ENCODE results near the gene NTPCR. TPM values are rescaled to one million over a fixed set of nuclear protein-coding genes. Genes with fewer than 3 reads are reported as not detected.

The NTPCR gene
- total RNA-seq, 1 donor from 2014 or later, result 31.0 TPM

DNA sequence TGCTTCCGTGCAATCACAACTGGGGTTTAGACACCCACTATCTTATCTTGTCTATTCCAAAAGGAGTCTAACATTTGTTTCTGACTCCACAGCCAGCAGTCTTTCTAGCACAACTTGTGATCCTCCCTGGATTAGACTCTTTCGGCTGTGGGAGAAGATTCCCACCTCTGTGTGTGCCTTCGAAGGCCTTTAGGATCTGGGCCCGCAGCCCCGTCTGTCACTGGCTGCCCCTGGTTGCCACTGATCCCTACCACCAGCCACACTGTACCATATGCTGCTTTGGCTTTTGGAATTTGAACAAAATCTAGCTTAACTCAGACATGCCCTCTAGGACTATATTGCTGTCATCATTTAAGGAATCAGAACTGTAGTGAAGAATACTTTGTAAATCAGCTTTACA lies 18.0 kb downstream of the NTPCR start:
- H3K4me3 ChIP-seq (ENCODE audit: low read depth, low read length), result no peak overlapping the region
- TF ChIP-seq, protein P1, sequence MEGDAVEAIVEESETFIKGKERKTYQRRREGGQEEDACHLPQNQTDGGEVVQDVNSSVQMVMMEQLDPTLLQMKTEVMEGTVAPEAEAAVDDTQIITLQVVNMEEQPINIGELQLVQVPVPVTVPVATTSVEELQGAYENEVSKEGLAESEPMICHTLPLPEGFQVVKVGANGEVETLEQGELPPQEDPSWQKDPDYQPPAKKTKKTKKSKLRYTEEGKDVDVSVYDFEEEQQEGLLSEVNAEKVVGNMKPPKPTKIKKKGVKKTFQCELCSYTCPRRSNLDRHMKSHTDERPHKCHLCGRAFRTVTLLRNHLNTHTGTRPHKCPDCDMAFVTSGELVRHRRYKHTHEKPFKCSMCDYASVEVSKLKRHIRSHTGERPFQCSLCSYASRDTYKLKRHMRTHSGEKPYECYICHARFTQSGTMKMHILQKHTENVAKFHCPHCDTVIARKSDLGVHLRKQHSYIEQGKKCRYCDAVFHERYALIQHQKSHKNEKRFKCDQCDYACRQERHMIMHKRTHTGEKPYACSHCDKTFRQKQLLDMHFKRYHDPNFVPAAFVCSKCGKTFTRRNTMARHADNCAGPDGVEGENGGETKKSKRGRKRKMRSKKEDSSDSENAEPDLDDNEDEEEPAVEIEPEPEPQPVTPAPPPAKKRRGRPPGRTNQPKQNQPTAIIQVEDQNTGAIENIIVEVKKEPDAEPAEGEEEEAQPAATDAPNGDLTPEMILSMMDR (conservative IDR thresholded peaks at IDR 0.05; ENCODE audit: low read depth, low read length), result no peak
- DNase-seq (ENCODE audit: low read depth), result no peak

DNA sequence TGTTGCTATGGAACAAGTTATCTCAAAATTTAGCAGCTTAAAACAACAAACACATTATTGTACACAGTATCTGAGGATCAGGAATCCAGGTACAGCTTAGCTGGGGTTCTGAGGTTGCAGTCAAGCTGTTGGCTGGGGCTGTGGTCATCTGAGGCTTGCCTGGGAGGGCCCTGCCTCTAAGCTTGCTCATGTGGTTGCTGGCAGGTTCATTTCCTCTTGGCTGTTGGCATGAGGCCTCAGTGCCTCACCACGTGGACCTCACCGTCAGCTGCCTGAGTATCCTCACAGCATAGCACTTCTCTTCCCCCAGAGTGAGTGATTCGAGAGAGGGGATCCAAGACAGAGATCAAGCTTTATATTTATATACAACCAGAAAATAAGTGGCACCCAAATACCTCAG lies 18.6 kb downstream of the NTPCR start:
- H3K4me3 ChIP-seq (ENCODE audit: low read depth, low read length), result no peak overlapping the region
- TF ChIP-seq, protein P1 (conservative IDR thresholded peaks at IDR 0.05; ENCODE audit: low read depth, low read length), result no peak
- DNase-seq (ENCODE audit: low read depth), result no peak

DNA sequence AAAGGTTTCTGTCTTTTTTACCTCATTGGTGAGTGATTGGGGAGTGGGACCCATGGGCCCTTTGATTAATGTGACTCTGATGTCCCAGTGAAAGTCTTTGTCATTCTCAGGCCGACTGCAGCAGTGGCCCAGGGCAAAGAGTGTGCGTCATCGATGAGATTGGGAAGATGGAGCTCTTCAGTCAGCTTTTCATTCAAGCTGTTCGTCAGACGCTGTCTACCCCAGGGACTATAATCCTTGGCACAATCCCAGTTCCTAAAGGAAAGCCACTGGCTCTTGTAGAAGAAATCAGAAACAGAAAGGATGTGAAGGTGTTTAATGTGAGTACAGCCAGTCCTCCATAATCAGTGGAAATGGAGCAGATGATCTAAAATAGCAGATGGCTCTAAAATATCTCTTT lies 19.4 kb downstream of the NTPCR start:
- DNase-seq (ENCODE audit: low read depth), result no peak
- TF ChIP-seq, protein P1 (conservative IDR thresholded peaks at IDR 0.05; ENCODE audit: low read depth, low read length), result no peak
- no peak overlapping the region for H3K4me3 ChIP-seq (ENCODE audit: low read depth, low read length)

DNA sequence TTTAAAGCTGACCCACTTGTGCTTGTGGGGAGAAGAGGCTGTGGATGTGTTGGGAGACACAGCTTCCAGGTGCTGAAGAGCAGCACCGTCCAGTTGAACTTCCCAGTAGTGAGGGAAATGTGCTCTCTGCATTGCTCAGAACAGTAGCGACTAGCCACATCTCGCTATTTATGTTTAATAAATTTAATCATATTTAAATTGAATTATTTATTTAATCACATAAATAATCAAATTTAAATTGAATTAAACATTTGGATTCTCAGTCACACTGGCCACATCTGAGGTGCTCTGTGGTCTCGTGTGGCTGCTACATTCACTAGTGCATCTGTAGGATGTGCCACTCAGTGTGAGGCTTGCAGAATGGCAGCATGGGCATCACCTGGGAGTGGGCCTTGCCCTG lies 20.1 kb downstream of the NTPCR start:
- no peak for DNase-seq (ENCODE audit: low read depth)
- TF ChIP-seq, protein P1 (conservative IDR thresholded peaks at IDR 0.05; ENCODE audit: low read depth, low read length), result no peak
- H3K4me3 ChIP-seq (ENCODE audit: low read depth, low read length), result no peak overlapping the region

DNA sequence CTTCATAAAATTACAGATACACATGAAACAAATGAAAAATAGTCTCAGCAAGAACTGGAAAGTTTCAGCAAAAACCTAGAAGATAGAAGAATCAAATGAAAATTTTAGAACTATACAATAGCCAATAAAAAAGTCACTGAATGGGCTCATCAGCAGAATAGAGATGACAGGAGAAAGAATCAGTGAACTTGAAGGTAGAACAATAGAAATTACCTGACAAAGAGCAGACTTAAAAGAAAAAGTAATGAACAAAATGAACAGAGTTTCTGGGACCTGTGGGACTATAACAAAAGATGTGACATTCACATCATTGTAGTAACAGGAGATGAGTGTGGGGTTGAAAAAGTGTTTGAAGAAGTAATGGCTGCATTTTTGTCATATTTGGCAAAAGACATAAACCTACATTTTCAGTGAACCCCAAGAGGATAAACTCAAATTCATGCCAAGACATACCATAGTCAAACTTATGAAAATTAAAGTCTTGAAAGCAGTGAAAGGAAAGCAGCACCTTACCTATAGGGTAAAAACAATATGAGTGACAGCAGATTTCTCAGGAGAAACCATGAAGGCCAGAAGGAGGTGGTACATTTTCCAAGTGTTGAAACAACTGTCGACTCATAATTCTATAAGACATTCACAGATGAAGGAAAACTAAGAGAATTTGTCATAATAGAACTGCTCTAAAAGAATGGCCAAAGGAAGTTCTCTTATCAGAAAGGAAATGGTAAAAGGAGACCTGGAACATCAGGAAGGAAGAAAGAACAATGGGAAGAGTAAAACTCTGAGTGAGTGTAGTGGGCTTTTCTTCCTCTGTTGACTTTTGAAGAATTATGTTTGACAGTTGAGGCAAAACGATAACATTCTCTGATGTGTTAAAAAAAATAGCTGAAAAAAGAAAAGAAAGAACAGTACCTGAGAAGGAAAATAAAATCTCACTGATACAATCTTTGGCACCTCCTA lies 23.5 kb downstream of the NTPCR start:
- H3K4me3 ChIP-seq (ENCODE audit: low read depth, low read length), result no peak overlapping the region
- TF ChIP-seq, protein P1 (conservative IDR thresholded peaks at IDR 0.05; ENCODE audit: low read depth, low read length), result no peak
- no peak for DNase-seq (ENCODE audit: low read depth)

DNA sequence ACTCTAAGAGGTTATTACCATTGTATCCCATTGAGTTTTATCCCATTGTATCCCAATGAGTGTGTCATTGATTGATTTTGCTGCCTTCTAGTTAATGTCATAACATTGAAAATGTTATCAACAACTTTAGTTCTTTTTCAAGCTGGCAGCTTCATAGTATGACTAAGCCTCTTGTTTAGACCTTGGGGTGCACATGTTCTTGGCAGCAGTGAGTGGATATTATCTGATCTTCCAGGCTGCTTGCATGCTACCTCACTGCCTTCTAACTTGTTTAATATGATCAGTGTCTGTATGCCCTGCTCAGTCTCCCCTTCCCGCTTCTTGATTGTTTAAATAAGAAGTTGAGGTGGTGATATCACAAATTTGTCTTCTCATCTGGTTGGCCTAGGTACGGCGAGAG lies 24.6 kb downstream of the NTPCR start:
- TF ChIP-seq, protein P1 (conservative IDR thresholded peaks at IDR 0.05; ENCODE audit: low read depth, low read length), result no peak
- no peak for DNase-seq (ENCODE audit: low read depth)
- no peak overlapping the region for H3K4me3 ChIP-seq (ENCODE audit: low read depth, low read length)

Measured in epithelial cell of proximal tubule (primary cell).